SK-N-SH (cell line): ENCODE measurements around the gene RAD17. TPM values are rescaled to one million over a fixed set of nuclear protein-coding genes. Genes with fewer than 3 reads are reported as not detected.

Experiments
- CTCF ChIA-PET: fragments of 300-600, 350-600 bp; formaldehyde crosslinking; extraction: SDS; loops from one replicate; lab custom pipeline; 2021; lab: Yijun Ruan, JAX
- POLR2A ChIA-PET: fragments of 350-600 bp; sonication (Branson Sonifier 250); formaldehyde crosslinking; extraction: SDS; loops from one replicate; lab custom pipeline; 2020; ENCODE audit warnings: antibody characterized with exemption, inconsistent platforms; lab: Yijun Ruan, JAX
- DNase-seq: peaks from one replicate; pipeline ENCODE4 v3.0.0; 2012
- H2AFZ ChIP-seq: fragments of 200-600 bp; sonication (generic); 2 replicates; pipeline ENCODE4 v1.8.1; 2016; ENCODE audit warnings: antibody characterized with exemption, mild to moderate bottlenecking, low read depth
- H3F3A ChIP-seq: fragments of 200-600 bp; sonication (generic); replicated peaks from 2 replicates; pipeline ENCODE3; 2016; ENCODE audit warnings: antibody characterized with exemption, mild to moderate bottlenecking; ENCODE audit not compliant: insufficient read depth
- H3K27ac ChIP-seq, 2 experiments: fragments of 200-500 bp in 1 of 2; fragments of 200-600 bp in 1 of 2; sonication (Bioruptor generic) in 1 of 2; sonication (generic), shearing (Covaris generic) in 1 of 2; 2 replicates each; pipeline versions ENCODE4 v1.5.1 to v1.6.1; 2014 to 2016; ENCODE audit warnings: low read depth in 2 of 2, inconsistent platforms in 1 of 2, low read length in 1 of 2, mild to moderate bottlenecking in 1 of 2, mixed read lengths in 1 of 2
- H3K27me3 ChIP-seq: fragments of 200-600 bp; sonication (generic), shearing (Covaris generic); 2 replicates; pipeline ENCODE4 v1.6.1; 2016; ENCODE audit warnings: mixed run types; ENCODE audit not compliant: insufficient read depth
- H3K36me3 ChIP-seq, 2 experiments: fragments of 200-500 bp in 1 of 2; fragments of 200-600 bp in 1 of 2; sonication (Bioruptor generic) in 1 of 2; sonication (generic) in 1 of 2; replicated peaks in 1 of 2; 2 replicates each; pipeline versions ENCODE3 to v1.5.1; 2014 to 2016; ENCODE audit warnings: low read length in 1 of 2, mild to moderate bottlenecking in 1 of 2; ENCODE audit not compliant: insufficient read depth in 2 of 2, control insufficient read depth in 1 of 2
- H3K4me1 ChIP-seq, 2 experiments: fragments of 200-500 bp in 1 of 2; fragments of 200-600 bp in 1 of 2; sonication (Bioruptor generic) in 1 of 2; sonication (generic), shearing (Covaris generic) in 1 of 2; 2 replicates each; pipeline versions ENCODE4 v1.5.1 to v1.6.1; 2014 to 2016; ENCODE audit warnings: low read depth in 1 of 2, low read length in 1 of 2, mixed run types in 1 of 2; ENCODE audit not compliant: insufficient read depth in 2 of 2, control insufficient read depth in 1 of 2
- H3K4me2 ChIP-seq: fragments of 200-600 bp; sonication (generic), shearing (Covaris generic); 2 replicates; pipeline ENCODE4 v1.6.1; 2017; ENCODE audit warnings: mixed run types
- H3K4me3 ChIP-seq, 2 experiments: fragments of 200-500 bp in 1 of 2; fragments of 200-600 bp in 1 of 2; sonication (Bioruptor generic) in 1 of 2; sonication (generic), shearing (Covaris generic) in 1 of 2; 2 replicates each; pipeline versions ENCODE4 v1.5.1 to v1.8.1; 2014 to 2016; ENCODE audit warnings: low read depth in 2 of 2, inconsistent platforms in 1 of 2, low read length in 1 of 2, mild to moderate bottlenecking in 1 of 2, mixed read lengths in 1 of 2, moderate library complexity in 1 of 2
- H3K79me2 ChIP-seq: fragments of 200-600 bp; sonication (generic); 2 replicates; pipeline ENCODE4 v1.8.1; 2017; ENCODE audit warnings: mild to moderate bottlenecking; ENCODE audit not compliant: insufficient read depth
- H3K9ac ChIP-seq: fragments of 200-600 bp; sonication (generic); 2 replicates; pipeline ENCODE4 v1.6.1; 2017; ENCODE audit warnings: mixed run types
- H3K9me2 ChIP-seq: fragments of 200-600 bp; sonication (generic); 2 replicates; pipeline ENCODE4 v1.6.1; 2017; ENCODE audit warnings: mixed run types
- H3K9me3 ChIP-seq: fragments of 200-600 bp; sonication (generic); 2 replicates; pipeline ENCODE4 v1.6.1; 2017; ENCODE audit warnings: mixed run types, mild to moderate bottlenecking, moderate library complexity
- H4K20me1 ChIP-seq: fragments of 200-600 bp; sonication (generic); 2 replicates; pipeline ENCODE4 v1.6.1; 2017; ENCODE audit warnings: mild to moderate bottlenecking, mixed run types; ENCODE audit not compliant: insufficient read depth
- CHD2 ChIP-seq: fragments of 150-350 bp; IDR thresholded peaks from 2 replicates; pipeline ENCODE4 v1.6.1; 2018; ENCODE audit warnings: low read length; ENCODE audit not compliant: partially characterized antibody
- CTCF ChIP-seq: fragments of 200-600 bp; sonication (generic); IDR thresholded peaks from 2 replicates; pipeline ENCODE4 v1.6.1; 2017; ENCODE audit warnings: antibody characterized with exemption, mild to moderate bottlenecking, moderate library complexity
- EP300 ChIP-seq, 2 experiments: IDR thresholded peaks; 2 replicates each; pipeline versions ENCODE4 v1.4.0 to v1.6.1; 2012; ENCODE audit warnings: borderline replicate concordance in 1 of 2, low read depth in 1 of 2, low read length in 1 of 2
- MXI1 ChIP-seq: IDR thresholded peaks from 2 replicates; pipeline ENCODE4 v1.6.1; 2012; ENCODE audit warnings: mild to moderate bottlenecking, low read depth, low read length, improper control_type of control experiment
- REST ChIP-seq: IDR thresholded peaks from 2 replicates; pipeline ENCODE4 v1.6.1; 2012; ENCODE audit warnings: mild to moderate bottlenecking, low read depth, low read length, moderate library complexity
- RXRA ChIP-seq: IDR thresholded peaks from 2 replicates; pipeline ENCODE4 v1.4.0; 2012; ENCODE audit warnings: low read depth, mild to moderate bottlenecking, borderline replicate concordance
- TAF1 ChIP-seq: IDR thresholded peaks from 2 replicates; pipeline ENCODE4 v1.6.1; 2012; ENCODE audit warnings: low read depth, mild to moderate bottlenecking, low read length, moderate library complexity, borderline replicate concordance
- TEAD4 ChIP-seq: IDR thresholded peaks from 2 replicates; pipeline ENCODE4 v1.4.0; 2012; ENCODE audit warnings: mild to moderate bottlenecking, borderline replicate concordance; ENCODE audit not compliant: insufficient read depth
- ZBTB33 ChIP-seq: IDR thresholded peaks from 2 replicates; pipeline ENCODE4 v1.4.0; 2012; ENCODE audit warnings: low read depth, borderline replicate concordance
- WGBS: methylation state at CpG from one replicate; pipeline ENCODE4 v1.1.6; 2017; ENCODE audit warnings: low lambda C conversion rate; 5-methylcytosine and 5-hydroxymethylcytosine counted together
- polyA plus RNA-seq, 3 experiments: library from polyadenylated mRNA; depleted of rRNA; stranded (reverse); fragments of >200 nt; gene quantifications; 2 replicates each; pipeline ENCODE4 v1.2.3, GENCODE V29; 2012

The RAD17 gene
- polyA plus RNA-seq, 1 of the 3 experiments (the other 2 are of a cell fraction): 16.9 TPM

- no peaks in the 10 kb centered on the region for H3K9me3 ChIP-seq
- CTCF ChIA-PET: interaction anchor here (1.3 kb wide), 1 partner anchor 11 kb away, joined by 3 read pairs; no protein-coding TSS in a partner anchor
- no peak overlapping the region for H2AFZ ChIP-seq
- no peak for TF ChIP-seq TEAD4
- no peak for TF ChIP-seq CTCF
- TF ChIP-seq ZBTB33: no peak
- TF ChIP-seq REST: no peak
- no peak for TF ChIP-seq CHD2
- TF ChIP-seq RXRA: no peak
- TF ChIP-seq MXI1: no peak
- TF ChIP-seq TAF1: no peak
- no peak for TF ChIP-seq EP300 (IDR thresholded peaks at IDR 0.05; ENCODE audit: borderline replicate concordance in 1 of 2, low read depth in 1 of 2, low read length in 1 of 2)
- TF ChIP-seq, all 33 proteins: peak for 0
- Histone ChIP-seq H3K4me3 (no peak overlapping the region), H3K4me1 (no peaks in the 10 kb centered on the region), H4K20me1 (no peaks in the 10 kb centered on the region), H3K79me2 (no peaks in the 10 kb centered on the region), H3K9me2 (0 out of 2 replicates have a peak, but pooled peaks cover 2% of the 10 kb centered on the region), H3K27me3 (no peaks in the 10 kb centered on the region), H3K4me2 (no peak overlapping the region), H3F3A (no peaks in the 10 kb centered on the region), H3K36me3 (no peaks in the 10 kb centered on the region), H3K27ac (no peak overlapping the region), H3K9ac (no peak overlapping the region)
- WGBS: 92% methylated on average over 7 of the region's 7 CpGs
- DNase-seq: no peak
- POLR2A ChIA-PET: no interaction called here
Observed at GRCh38 chr5:69444127-69444754, 74.6 kb downstream of the RAD17 start.
